NCI-H1694 (cell line): ENCODE measurements around the gene ANKRD9.
A peak's percentile ranks its signal among the peaks of the same experiment; 100 is the strongest.
"Not testable (repeated sequence)": the region's sequence is repeated elsewhere in the genome, so short reads cannot be mapped to it uniquely, and the experiment has no call there.

Experiments used
- DNase-seq: peaks from one replicate; lab custom pipeline; 2025; lab: John Stamatoyannopoulos, UW

The ANKRD9 gene

DNA sequence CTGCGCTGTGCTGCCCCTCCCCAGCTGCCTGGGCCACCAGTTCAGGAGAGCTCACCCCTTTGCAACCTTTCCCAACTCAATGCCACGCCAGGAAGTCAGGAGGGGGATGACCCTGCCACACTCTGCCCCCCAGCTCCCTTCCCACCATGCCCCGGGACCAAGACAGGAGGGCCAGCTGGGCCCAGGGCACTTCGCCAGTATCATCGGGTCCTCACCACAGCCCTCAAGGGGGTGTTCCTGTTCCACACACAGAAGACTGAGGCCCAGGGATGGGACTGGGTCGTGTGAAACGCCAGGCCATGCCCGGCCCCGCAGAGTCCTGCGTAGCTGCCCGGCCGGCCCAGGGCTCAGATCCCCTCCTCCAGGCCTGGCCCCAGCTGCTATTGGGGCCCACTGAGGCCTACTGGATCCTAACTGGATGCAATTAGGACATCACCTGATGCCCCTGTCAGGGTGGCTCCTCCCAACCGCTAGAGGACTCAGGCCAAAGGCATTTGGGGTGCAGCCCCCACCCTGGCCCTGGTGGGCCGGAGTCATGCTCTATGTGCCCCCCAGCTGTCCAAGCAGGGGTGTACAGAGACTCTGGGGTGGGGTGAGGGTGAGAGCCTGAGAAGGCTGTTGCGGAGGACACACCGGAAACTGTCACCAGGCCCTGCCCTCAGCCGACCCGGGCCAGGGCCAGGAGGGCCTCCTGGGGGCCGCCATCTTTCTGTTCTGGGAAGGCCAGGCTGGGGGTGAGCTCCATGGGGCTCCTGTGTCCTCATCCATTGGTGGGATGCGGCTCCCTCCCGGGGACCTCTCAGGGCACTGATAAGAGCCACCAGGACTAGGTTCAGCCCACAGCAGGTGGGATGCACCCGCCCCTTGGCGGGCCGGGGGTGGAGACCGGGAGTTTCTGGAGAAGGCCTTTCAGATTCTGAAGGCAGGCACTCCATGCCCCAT lies 29.3 kb upstream of the ANKRD9 start:
- peak; percentile 26 for DNase-seq

DNA sequence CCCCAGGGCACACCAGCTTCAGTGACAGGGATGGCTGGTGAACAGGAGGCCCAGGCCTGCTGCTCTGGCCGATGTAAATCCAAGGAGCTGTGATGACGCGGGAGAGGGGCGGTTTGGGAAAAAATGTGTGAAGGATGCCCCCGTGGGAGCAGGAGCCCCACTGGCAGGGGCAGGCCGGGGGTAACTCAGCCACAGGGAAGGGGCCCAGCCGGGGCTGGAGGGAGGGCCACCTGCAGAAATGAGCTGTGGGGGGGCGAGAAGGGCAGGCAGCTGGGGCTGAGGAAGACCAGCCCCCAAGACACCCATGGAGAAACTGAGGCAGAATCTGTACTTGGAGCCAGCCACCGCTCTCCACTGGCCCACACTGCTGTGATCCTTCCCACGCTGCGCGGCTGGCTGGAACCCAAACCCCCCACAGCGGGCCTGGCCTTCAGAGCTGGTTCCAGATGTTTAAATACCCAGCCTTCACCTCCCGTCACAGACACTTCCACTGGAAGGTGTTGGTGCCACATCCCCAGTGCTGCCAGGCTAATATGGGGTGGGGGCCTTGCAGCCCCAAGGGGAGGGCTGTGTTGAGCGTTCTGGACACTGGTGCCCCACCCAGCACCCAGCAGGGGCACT lies 28.5 kb upstream of the ANKRD9 start:
- DNase-seq, result no peak

DNA sequence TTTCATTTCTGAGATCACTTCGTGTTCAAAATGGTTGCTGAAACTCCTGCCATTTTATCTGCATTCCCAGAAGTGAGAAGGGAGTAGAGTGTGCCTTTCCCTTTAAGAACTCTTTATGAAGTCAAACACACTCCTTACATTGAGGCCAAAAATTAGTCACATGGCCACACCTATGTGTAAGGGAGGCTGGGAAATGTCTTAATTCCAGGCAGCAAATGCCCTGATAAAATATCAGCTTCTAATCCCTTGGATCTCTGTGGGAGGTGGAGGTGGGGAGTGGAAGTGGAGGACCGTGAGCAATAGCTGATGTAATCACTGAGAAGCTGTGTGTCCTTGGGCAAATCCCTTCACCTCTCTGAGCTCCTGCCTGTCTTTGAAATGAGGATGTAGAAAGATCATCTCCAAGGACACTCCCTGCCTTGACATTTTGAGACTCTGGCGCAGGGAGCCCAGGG lies 22.7 kb upstream of the ANKRD9 start:
- no peak for DNase-seq

DNA sequence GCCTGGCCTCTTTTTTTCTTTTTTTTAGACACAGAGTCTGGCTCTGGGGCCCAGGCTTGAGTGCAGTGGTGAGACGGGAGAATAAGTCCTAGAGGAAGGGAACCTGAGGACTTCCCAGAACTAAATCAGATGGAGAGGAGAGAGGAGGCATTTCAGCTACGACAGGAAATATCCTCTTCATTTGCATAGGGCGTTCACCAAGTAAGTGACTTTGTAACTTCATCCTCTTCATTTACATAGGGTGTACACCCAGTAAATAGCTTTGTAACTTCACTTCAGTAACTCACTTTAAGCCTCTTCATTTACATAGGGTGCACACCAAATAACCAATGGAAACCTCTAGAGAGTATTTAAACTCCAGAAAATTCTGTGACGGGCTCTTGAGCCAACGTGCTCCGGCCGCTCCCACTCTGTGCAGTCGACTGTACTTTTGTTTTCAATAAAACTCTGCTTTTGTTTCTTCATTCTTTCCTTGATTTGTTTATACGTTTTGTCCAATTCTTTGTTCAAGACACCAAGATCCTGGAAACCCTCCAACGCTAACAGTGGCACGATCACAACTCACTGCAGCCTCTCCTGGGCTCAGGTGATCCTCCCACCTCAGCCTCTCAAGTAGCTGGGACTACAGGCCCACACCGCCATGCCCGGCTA lies 21.4 kb upstream of the ANKRD9 start:
- DNase-seq, result no peak

DNA sequence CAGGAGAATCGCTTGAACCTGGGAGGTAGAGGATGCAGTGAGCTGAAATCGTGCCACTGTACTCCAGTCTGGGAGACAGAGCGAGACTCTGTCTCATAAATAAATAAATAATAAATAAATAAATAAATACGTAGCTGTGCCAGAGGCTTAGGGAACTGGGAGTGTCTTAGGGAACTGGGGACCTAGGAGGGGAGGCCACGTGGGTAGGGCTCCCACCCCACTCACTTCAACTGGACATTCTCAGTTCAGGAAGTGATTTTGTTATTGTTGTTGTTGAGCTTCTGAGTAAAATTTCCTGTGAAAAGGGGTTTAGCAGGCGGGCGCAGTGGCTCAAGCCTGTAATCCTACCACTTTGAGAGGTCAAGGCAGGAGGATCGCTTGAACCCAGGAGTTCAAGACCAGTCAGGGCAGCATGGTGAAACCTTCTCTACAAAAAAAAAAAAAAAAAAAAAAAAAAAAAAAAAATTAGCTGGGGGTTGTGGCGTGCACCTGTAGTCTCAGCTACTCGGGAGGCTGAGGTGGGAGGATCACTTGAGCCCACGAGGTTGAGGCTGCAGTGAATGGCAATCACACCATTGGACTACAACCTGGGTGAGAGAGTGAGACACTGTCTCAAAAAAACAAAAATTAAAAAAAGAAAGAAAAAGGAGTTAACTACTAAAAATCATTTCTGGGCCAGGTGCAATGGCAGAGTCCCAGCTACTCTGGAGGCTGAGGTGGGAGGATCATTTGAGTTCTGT lies 19.0 kb upstream of the ANKRD9 start:
- DNase-seq, result no peak

DNA sequence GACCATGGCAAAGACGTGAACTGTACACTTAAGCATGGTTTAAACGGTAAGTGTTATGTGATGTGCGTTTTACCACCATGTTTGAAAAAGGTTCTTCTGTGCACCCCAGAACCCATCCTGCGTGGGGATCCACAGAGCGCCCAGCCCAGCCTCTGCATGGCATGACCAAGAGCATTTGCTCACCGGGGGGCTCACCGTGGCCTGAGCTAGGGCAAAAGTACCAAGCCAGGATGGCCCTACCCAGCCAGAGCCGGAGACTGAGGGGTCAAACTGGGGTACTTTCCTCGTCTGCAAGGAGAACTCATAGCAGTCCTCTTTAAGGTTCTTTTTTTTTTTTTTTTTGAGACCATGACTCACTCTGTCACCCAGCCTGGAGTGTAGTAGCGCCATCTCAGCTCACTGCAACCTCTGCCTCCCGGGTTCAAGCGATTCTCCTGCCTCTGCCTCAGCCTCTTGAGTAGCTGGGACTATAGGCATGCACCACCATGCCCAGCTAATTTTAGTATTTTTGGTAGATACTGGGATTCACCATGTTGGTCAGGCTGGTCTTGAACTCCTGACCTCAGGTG lies 16.4 kb upstream of the ANKRD9 start:
- no peak for DNase-seq

DNA sequence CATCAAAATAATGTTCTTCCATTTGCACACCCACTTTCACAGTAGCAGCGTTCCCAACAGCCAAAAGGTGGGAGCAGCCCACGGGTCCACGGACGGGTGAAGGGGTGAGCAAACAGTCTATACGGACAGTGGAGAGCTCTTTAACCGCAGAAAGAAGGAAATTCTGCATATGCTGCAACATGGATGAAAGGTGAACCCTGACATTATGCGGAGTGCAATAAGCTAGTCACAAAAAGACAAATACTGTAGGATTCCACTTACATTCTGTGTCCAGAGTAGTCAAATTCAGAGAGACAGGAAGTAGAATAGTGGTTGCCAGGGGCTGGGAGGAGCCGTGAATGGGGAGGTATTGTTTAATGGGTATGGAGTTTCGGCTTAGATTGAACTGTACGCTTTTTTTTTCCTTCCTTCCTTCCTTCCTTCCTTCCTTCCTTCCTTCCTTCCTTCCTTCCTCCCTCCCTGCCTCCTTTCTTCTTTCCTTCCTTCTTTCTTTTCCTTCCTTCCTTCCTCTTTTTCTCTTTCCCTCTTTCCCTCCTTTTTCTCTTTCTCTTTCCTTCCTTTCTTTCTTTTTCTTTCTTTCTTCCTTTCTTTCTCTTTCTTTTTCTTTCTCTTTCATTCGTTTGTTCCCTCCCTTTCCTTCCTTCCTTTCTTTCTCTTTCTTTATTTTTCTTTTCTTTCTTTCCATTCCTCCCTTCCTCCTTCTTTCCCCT lies 15.8 kb upstream of the ANKRD9 start:
- DNase-seq, result peak; percentile 97

DNA sequence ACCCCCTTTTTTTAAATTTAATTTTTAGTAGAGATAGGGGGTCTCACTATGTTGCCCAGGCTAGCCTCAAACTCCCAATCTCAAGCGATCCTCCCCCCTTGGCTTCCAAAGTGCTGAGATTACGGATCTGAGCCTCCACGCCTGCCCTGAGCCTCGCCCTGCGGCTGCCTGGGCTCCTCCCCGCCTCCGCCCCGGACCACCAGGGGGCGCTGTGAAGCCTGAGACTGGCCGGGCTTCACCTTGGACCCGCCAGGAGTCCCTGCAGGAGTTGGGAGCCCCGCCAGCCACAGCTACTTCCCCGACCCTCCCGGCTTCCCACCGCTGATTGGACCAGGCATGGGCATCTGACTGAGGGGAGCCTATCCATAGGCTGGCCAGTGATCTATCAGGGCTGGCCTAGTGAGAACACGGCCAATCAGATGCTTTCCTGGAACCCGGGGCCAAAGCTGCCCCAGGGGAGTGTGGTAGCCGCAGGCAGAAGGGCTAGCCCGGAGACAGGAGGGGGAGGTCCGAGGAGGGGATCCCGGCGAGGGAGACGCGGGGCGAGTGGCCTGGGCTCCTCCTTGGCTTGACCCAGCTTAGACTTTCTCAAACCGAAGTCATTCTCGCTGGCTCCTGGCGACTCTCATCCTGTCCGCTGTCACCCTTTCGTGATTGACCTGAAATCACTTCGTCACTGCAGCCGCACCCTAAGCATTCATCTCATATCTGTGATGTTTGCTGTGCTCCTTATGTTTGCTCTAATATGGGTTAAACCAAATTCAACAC lies 15.1 kb upstream of the ANKRD9 start:
- peak; percentile 100 for DNase-seq

DNA sequence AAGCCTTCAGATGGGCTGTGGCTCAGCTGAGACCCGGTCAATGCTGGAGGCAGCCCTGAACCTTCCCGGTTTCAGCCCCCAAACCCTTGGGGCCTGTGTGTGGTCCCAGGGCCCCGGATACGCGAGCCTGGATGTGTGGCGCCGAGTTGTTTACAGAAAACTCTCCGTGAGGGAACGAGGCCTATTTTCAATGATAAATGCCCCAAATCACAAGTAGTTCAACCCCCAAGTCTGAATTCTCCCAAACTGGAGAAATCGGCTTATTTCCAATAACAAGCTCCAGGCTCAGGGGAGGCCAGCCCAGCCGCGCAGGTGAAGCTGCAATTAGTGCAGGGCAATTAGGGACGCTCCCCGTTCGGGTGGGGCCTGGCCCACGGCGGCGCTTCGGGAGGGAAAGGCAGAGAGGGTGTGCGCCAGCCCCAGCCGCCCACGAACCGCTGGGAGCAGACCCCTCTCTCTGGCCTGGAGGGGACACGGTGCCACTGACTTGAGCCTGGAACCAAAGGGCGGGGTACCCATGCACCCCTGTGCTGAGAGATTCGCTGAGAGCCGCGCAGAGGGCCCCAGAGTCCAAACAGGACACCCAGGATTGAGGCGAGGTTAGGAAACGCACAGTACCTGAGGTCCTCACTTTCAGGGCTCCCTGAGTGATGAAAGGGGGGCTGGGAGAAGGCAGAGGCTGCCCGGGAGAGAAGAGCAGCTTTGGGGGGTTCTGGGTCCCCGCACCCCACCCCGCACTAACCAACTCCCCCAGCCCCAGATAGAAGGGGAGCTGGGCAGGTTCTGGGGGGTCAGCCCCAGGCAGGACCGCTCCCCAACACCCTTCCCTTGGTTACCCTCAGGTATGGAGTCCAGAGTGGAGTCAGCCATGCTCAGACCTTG lies 14.2 kb upstream of the ANKRD9 start:
- no peak for DNase-seq

DNA sequence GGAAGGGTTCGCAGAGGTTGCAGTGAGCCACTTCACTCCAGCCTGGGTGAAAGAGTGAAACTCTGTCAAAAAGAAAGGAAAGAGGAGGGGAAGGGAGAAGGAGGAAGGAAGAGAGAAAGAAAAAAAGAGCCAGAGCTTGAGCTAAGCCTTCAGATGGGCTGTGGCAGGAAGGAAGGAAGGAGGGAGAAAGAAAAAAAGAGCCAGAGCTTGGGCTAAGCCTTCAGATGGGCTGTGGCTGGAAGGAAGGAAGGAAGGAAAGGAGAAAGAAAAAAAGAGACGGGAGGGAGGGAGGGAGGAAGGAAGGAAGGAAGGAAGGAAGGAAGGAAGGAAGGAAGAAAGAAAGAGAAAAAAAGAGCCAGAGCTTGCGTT lies 13.6 kb upstream of the ANKRD9 start:
- no peak for DNase-seq

DNA sequence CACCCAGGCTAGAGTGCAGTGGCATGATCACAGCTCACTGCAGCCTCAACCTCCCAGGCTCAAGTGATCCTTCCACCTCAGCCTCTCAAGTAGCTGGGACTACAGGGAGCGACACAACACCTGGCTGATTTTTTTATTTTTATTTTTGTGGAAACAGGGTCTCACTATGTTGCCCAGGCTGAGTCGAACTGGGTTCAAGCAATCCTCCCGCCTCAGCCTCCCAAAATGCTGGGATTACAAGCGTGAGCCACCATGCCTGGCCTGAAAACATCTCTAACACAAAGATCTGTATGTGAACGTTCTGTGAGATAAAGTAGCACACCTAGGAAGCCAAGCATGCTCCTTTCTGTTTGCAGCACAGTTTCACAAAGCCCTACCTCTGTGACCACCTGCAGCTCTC lies 10.1 kb upstream of the ANKRD9 start:
- not testable (repeated sequence) for DNase-seq

DNA sequence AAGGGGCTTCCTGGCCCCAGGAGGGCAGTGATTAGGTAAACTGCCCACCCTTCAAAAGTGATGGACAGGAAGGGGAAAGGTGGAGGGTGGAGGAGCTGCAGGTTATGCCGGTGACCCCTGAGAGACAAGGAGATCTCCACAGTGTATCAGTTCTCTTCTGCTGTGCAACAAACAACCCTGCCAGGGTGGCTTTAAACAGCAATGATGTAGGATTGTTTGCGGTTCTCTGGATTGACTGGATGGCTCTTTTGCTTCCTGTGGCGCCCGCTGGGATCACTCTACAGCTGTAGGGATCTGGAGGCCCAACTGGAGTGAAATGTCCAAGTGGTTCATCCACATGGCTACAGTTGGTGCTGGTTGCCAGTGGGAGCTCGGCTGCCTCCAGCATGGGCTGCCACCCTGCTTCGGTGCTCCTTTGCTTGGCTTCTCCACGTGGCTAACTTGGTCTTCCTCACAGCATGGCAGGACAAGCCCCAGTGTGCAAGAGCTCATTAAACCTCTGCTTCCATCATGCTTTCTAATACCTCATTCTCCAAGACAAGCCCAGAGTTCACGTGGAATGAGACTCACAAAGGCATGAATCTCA lies 8.6 kb upstream of the ANKRD9 start:
- no peak for DNase-seq

DNA sequence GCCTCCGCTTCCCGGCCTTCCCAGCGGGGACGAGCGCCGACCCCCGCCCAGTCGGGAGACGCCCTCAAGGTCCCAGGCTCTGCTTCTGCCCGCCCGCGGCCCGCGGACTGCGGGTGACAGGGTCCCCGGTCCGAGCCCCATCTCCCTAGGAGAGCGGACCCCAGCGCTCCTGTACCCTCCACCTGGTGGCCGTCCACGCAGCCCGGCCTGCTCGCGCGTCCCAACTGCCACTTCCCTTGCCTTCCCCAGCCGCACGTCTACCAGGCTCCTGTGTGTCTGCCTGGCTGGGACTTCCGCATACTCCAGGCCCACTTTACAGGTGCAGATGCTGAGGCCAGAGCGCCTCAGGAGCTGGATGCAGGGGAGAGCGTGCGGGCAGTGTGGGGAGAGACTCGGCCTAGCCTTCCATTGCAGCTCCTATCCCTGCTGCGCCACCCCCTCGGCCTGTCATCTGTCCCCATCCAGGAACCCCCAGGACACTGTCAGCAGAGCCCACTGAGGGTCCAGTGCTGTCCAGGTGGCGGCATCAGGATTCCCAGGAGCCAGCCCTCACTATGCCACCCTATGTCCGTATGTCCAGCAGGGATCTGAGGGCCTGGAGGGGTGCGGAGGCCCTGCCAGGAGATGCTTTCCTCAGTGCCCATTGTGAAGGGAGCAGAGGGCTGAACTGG lies 8.0 kb upstream of the ANKRD9 start:
- no peak for DNase-seq

DNA sequence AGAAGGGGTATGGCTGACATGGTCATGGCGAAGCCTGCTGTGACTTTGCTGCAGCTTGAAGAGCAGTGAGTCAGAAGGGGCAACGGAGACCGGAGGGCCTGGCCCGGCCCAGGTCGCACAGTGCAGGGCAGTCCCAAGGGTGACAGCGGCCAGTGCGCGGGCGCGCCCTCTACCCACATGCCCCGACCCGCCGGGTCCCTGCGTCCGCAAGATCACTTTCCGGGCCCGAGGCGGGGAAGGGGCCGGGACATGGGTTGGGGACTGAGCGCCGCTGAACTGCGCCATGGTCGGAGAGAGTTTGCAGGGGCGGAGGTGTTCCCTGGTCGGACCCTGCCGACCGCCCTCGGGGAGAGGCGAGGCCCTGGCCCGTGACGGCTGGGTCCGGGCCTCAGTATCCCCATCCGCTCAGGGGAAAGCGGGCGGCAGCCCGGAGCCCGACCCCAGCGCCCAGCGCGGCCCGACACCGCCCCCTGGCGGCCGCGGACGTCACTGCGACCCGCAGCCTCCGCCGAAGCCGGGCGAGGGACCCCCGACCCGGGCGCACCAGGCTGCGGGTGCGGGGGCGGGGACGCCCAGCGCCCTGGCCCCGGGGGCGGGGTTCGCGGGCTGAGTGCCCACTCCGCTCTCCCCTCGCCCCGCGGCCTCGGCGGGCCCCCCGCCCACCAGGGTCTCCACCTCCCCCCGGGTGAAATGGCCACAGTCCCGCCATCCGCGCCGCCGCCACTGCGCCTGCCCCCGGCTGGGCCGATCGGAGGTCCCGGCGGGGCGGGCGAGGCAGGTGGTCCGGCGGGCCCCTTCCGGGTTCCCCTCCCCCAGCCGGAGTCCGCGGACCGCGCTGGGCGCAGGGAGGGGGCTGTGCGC lies 7.2 kb upstream of the ANKRD9 start:
- no peak for DNase-seq

DNA sequence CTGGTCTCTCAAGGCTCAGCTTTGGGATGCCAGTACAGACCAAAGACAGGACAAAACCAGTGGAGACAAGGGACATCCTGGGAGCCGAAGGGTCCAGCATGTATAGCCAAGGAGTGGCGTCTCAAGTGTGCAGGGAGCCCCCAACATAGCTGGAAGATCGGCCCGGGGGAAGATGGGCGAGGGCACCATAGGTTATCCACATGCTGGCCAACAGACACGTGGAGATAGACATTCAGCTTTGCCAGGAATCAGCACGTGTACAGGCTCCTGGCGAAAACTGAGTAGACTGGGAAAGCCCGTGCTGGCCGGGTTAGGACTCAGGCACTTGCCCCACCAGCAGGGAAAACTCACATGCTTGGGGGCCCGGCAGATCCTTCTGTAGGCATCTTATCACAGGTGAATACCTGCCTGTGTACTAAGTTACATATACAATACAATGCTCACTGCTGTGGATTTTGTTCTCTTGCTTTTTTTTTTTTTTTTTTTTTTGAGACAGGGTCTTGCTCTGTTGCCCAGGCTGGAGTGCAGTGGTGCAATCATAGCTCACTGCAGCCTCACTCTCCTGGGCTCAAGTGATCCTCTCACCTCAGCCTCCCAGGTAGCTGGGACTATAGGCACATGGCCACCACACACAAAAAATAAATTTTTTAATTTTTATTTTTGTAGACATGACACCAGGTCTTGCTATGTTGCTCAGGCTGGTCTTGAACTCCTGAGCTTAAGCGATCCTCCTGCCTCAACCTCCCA lies 5.6 kb upstream of the ANKRD9 start:
- DNase-seq, result no peak

DNA sequence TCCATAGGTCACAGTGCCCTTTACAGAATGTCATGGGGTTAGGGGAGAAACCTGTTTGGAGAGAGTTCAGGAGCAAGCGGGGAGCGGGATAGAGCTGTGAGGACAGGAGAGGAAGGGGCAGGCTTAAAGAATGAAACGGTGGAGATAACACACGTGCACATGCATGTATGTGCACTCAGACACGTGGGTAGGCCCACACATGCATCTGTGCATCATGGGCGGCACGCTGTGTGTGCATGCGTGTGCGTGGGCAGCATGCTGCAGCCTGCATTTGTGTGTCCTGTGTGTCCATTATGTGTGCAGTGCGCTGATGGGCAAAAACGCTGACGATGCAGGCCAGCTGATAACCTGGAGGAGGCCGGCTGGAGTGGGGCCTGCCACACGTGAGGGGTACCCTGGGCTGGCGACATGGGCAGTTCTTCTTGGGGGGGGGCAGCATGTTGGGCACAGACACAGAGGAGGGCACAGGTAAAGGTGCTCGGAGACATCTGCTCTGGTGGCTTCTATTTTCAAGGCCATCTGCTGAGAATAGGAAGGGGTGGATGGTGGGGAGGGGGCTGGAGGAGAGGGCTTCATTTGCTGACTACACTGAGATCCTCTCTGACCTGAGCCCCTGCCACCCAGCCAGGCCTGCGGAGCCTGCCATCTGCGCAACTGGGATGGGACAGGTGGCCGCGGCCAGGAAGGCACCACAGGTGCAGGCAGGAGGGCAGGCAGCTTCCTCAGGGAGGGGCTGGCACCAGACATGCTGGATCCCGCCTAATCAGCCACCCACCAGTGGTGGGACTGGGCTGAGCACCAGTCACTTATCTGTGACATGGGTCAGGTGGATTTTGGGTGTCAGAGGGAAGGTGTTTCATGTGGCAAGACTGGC lies 4.6 kb upstream of the ANKRD9 start:
- no peak for DNase-seq
